Transverse colon (tissue), 4 donors: ENCODE results near the gene AGR3. TPM values are rescaled to one million over a fixed set of nuclear protein-coding genes. Genes with fewer than 3 reads are reported as not detected.

Source experiments
- DNase-seq: peaks from one replicate; pipeline ENCODE4 v3.0.0-alpha.2; 2019
- H3K27ac ChIP-seq, 4 donors: fragments of 200-600 bp; sonication (generic); 2 replicates each; pipeline ENCODE4 v1.5.1; 2016 to 2018; ENCODE audit warnings: inconsistent platforms in 4 of 4
- H3K27me3 ChIP-seq: fragments of 200-600 bp; sonication (generic); 2 replicates; pipeline ENCODE4 v1.5.1; 2017; ENCODE audit warnings: inconsistent platforms
- H3K36me3 ChIP-seq, 4 donors: fragments of 200-600 bp; sonication (generic); 2 replicates each; pipeline ENCODE4 v1.5.1; 2017 to 2019; ENCODE audit warnings: inconsistent platforms in 4 of 4
- H3K4me1 ChIP-seq, 4 donors: fragments of 200-600 bp; sonication (generic); 2 replicates each; pipeline ENCODE4 v1.5.1; 2017 to 2020; ENCODE audit warnings: inconsistent platforms in 4 of 4
- H3K4me3 ChIP-seq, 4 donors: fragments of 200-600 bp; sonication (generic); 1 replicate in 1 of 4; 2 replicates in 3 of 4; pipeline versions ENCODE4 v1.5.1 to v1.6.1; 2017 to 2019; ENCODE audit warnings: inconsistent platforms in 4 of 4
- H3K9me3 ChIP-seq, 2 donors: fragments of 200-600 bp; sonication (generic); 2 replicates each; pipeline ENCODE4 v1.5.1; 2017 to 2019; ENCODE audit warnings: inconsistent platforms in 2 of 2
- EP300 ChIP-seq: sonication (generic); formaldehyde crosslinking; IDR thresholded peaks from one replicate; pipeline ENCODE4 v1.6.1; 2017; ENCODE audit warnings: antibody characterized with exemption, low read depth
- POLR2A ChIP-seq: fragments of 450-650 bp; IDR thresholded peaks from one replicate; pipeline ENCODE4 v1.6.1; 2016; ENCODE audit warnings: antibody characterized with exemption, mild to moderate bottlenecking, moderate library complexity
- POLR2AphosphoS5 ChIP-seq, 3 donors: sonication (generic); formaldehyde crosslinking; IDR thresholded peaks; one replicate each; pipeline ENCODE4 v1.6.1; 2016; ENCODE audit warnings: antibody characterized with exemption in 3 of 3
- WGBS, 2 donors: methylation state at CpG; one replicate each; pipeline ENCODE4 v1.1.5; 2018; ENCODE audit warnings: low coverage in 1 of 2; 5-methylcytosine and 5-hydroxymethylcytosine counted together
- in situ Hi-C, 4 donors: fragments of 200-750 bp; cut with MboI; loops; one replicate each; pipeline versions ENCODE4 v1.15.0 to v1.15.1; 2017; ENCODE audit warnings: low sequenced_read_pairs in 3 of 4, low pct_ligation_motif_present in 1 of 4, low pct_unique_long_range_greater_than_20kb in 1 of 4
- intact Hi-C: fragments of 100-400 bp; cut with DNase I; formaldehyde crosslinking; loops from one replicate; pipeline ENCODE4 v1.15.1; 2023; ENCODE audit warnings: low total_unique reads
- total RNA-seq, 4 donors: library from RNA; depleted of rRNA; stranded (reverse); fragments of >200 nt; gene quantifications; one replicate each; pipeline ENCODE4 v1.1.0, GENCODE V29; 2016
- TF ChIP-seq, protein P1 (sequence below), 5 experiments: fragments of 200-600 bp in 3 of 5; fragments of 450-650 bp in 2 of 5; sonication (generic) in 3 of 5; IDR thresholded peaks; 1 replicate in 2 of 5; 2 replicates in 3 of 5; pipeline ENCODE4 v1.5.1; 2016 to 2017; ENCODE audit warnings: antibody characterized with exemption in 5 of 5, inconsistent platforms in 3 of 5, mild to moderate bottlenecking in 2 of 5, moderate library complexity in 1 of 5

AGR3 gene
- total RNA-seq, 4 donors from 2014 or later = 65.1 to 216 (median 126) TPM

GRCh38 chr7:16846601-16847165, 35.1 kb downstream of the AGR3 start:
- 11 to 42% methylated on average over 2 of the region's 2 CpGs for WGBS, 2 donors
- peak overlapping the region; percentile 66 to 78 (median 70) for H3K27ac ChIP-seq
- intact Hi-C loops = no loop called here

DNA sequence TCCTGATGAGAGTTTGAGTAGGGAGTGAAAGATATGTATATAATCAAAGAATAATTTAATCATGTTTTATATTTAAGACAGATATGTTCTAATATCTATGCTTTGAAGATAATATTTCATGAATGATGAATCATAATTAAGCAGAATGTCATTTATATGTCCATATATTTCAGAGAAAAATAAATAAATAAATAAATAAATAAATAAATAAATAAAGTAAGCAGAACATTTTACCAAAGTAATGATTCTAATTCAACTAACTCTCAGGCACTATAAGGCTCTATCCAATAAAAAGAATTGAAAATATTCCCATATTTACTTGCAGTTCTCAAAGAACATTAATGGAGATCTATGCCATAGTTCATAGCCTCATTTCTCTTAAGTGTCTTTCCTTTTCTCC, 36.0 kb downstream of the AGR3 start:
- intact Hi-C loops (no loop called here), in situ Hi-C loops (no loop called here)
- Histone ChIP-seq H3K4me1 (peaks cover 0 to 36% (median 12%) of the 10 kb centered on the region in 4 donors), H3K27ac (peak overlapping the region in 1 of 4 donors; percentile 78), H3K36me3 (no peaks in the 10 kb centered on the region), H3K27me3 (no peaks in the 10 kb centered on the region), H3K9me3 (no peaks in the 10 kb centered on the region), H3K4me3 (no peak overlapping the region)
- no peak for TF ChIP-seq EP300
- TF ChIP-seq, protein P1, sequence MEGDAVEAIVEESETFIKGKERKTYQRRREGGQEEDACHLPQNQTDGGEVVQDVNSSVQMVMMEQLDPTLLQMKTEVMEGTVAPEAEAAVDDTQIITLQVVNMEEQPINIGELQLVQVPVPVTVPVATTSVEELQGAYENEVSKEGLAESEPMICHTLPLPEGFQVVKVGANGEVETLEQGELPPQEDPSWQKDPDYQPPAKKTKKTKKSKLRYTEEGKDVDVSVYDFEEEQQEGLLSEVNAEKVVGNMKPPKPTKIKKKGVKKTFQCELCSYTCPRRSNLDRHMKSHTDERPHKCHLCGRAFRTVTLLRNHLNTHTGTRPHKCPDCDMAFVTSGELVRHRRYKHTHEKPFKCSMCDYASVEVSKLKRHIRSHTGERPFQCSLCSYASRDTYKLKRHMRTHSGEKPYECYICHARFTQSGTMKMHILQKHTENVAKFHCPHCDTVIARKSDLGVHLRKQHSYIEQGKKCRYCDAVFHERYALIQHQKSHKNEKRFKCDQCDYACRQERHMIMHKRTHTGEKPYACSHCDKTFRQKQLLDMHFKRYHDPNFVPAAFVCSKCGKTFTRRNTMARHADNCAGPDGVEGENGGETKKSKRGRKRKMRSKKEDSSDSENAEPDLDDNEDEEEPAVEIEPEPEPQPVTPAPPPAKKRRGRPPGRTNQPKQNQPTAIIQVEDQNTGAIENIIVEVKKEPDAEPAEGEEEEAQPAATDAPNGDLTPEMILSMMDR (IDR thresholded peaks at IDR 0.05) = no peak
- TF ChIP-seq POLR2AphosphoS5 (IDR thresholded peaks at IDR 0.05) = no peak
- no peak for TF ChIP-seq POLR2A
- no peak for DNase-seq

More at GRCh38 chr7:16846601-16847165, 35.1 kb downstream of the AGR3 start:
- DNase-seq = no peak
- Histone ChIP-seq H3K27me3 (no peaks in the 10 kb centered on the region), H3K4me1 (peaks cover 0 to 37% (median 12%) of the 10 kb centered on the region in 4 donors), H3K9me3 (no peaks in the 10 kb centered on the region), H3K36me3 (no peaks in the 10 kb centered on the region), H3K4me3 (no peak overlapping the region)
- in situ Hi-C loops = no loop called here
- TF ChIP-seq POLR2AphosphoS5 (IDR thresholded peaks at IDR 0.05) = no peak
- TF ChIP-seq, protein P1 (IDR thresholded peaks at IDR 0.05) = no peak
- no peak for TF ChIP-seq POLR2A
- no peak for TF ChIP-seq EP300

GRCh38 chr7:16841681-16842080, 40.1 kb downstream of the AGR3 start:
- Histone ChIP-seq H3K36me3 (no peaks in the 10 kb centered on the region), H3K27ac (no peak overlapping the region), H3K4me1 (peaks cover 0 to 7% (median 3%) of the 10 kb centered on the region in 4 donors), H3K4me3 (no peak overlapping the region), H3K9me3 (no peaks in the 10 kb centered on the region), H3K27me3 (no peaks in the 10 kb centered on the region)
- TF ChIP-seq POLR2AphosphoS5 (IDR thresholded peaks at IDR 0.05) = no peak
- TF ChIP-seq POLR2A = no peak
- TF ChIP-seq EP300 = no peak
- TF ChIP-seq, protein P1 (IDR thresholded peaks at IDR 0.05) = no peak
- in situ Hi-C loops (no loop called here), intact Hi-C loops (no loop called here)
- DNase-seq = no peak
- 90% methylated on average over 4 of the region's 4 CpGs; no CpG with 5 or more reads in 1 of the 2 donors for WGBS, 2 donors

- in situ Hi-C loops = no loop called here
- Histone ChIP-seq H3K9me3 (no peaks in the 10 kb centered on the region), H3K4me1 (no peaks in the 10 kb centered on the region), H3K27ac (no peak overlapping the region), H3K4me3 (no peak overlapping the region), H3K36me3 (no peaks in the 10 kb centered on the region), H3K27me3 (no peaks in the 10 kb centered on the region)
- WGBS, 2 donors = 93 to 100% methylated on average over 1 to 6 of the region's 6 CpGs
- intact Hi-C loops = no loop called here
- no peak for DNase-seq
- TF ChIP-seq POLR2A (no peak), EP300 (no peak), POLR2AphosphoS5 (IDR thresholded peaks at IDR 0.05) (no peak)
- TF ChIP-seq, protein P1 (IDR thresholded peaks at IDR 0.05) = no peak
Measured at GRCh38 chr7:16840094-16840493, 41.7 kb downstream of the AGR3 start.
